Measurements from ENCODE around the gene PIGS.
"Not testable (repeated sequence)": the region's sequence is repeated elsewhere in the genome, so short reads cannot be mapped to it uniquely, and the experiment has no call there.

The PIGS gene

GRCh38 chr17:28571361-28572122, at the start of gene PIGS:
PIGS (minus strand) TSS chr17:28571524; CDS start chr17:28571496, 28 bp downstream.
- DNase-seq, result peak; percentile 99

DNA sequence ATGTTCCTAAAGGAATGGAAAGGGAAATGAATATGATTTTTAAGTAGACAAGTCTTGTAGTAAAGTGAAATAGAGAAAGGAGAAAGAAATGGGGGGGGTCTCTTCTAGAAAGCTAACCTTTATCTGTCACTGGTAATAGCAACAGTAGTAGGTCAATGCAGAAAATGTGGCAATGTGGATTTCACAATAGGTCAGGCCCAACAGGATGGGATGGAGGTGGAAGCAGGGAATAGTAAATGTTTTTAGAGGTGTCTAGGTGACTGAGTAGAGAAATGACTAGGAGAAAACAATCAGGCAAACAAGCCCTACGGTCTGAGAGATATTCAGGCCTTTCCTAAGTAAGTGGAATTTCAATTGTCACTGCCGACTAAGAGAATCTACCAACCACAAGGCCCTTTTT, 48.7 kb upstream of the PIGS start:
- DNase-seq, result no peak

- DNase-seq, result no peak
Measured at GRCh38 chr17:28618464-28618863, 47.1 kb upstream of the PIGS start.

DNA sequence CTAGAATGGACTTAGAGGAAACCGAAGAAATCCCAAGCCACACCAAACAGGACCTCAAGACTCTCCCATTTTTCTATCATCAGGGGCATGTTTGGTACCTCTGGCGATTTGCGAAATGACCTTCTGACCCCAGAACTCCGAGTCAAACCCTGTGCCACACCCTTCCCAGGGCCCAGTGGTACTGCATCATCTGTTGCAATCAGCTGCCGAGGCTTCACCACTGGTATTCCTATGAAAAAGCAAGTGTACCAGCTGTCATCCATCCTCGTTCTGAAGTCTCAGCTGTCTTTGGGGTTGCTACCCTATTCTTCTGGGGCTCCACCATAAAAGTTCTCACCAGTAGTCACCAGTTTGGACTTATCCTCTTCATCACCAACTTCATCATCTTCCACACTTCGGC, 45.0 kb upstream of the PIGS start:
- no peak for DNase-seq

GRCh38 chr17:28615260-28615940, 44.1 kb upstream of the PIGS start:
- no peak for DNase-seq

- no peak for DNase-seq
Measured at GRCh38 chr17:28613931-28614381, 42.6 kb upstream of the PIGS start, which contains the start of gene RSKR. RSKR (minus strand) TSS chr17:28614185; CDS start chr17:28614161, 24 bp downstream.

DNA sequence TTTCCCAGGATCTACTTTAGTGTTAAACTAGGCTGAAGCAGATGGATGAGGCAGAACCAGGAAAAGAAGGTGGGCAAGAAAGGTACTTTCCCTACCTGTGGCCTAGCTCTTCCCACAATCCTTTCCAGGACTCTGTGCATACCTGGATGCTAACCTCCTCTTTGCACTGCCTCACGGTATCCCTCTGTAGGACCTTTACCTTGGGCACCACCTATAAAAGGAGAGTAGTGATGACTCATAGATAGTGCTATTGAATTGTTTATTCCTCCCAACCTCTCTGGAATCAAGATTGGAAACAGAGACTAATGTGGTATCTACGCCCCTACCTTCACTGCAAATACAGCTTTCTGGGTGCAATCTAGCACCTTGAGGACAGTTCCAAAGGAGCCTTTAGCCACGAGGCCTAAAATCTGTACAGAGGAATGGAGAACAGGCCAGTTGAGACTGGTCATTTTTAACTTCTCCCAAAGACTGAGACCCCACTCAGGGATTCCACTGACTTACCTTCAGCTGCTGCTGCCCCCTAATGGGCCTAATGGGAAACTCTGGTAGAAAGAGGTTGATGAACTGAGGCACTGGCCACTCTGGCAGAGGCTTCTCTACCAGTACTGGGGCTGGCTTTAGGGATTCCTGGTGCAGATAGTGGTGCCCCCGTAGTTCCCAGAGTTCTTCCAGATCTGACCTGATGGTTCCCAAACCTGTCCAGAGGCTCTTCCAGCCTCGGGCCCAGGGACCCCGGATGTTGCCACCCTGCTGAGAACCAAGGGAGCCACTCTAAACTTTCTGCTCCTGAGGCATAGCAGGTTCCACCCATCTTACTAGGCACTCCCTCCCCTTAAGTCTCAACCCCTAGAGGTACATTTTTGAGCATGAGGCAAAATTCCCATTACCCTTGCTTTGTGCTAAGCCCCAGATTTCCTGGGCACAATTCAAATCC, 41.9 kb upstream of the PIGS start:
- peak; percentile 76 for DNase-seq

DNA sequence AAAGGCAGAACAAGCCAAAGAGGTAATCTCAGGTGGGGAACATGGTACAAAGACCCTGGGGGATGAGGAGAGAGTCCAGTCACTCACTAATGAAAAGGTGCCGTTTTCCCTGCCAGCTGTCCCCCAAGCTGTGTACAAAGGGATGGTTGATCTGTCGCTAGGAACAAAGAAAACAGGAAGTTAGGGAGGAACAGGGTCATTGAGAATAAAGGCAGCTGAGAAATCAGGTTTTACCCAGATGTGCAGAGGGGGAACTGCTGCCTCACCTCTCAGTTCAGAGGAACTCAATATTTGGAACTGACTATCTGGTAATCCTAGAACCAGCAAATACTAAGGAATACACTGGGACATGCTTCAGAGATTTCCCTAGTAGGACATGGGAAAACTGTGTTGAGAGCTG, 41.2 kb upstream of the PIGS start:
- DNase-seq, result no peak

DNA sequence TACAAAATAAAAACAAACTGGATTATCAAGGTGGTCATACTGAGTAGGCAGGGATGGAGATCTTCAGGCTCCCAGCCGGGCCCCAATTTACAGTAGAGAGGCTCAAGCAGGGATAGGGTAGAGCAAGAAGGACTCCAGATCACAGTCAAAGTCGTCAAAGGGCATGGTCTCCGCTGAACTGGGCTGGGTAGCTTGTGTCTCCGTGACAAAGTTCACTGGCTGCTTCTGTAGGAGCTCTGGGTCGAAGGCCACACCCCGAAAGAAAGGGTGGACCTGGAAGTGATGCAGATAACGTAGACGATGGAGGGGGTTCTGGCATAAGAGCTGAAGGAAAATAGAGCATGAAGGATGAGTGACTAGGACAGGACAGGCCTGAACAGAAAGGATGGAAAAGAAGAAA, 39.1 kb upstream of the PIGS start:
- DNase-seq, result no peak

- DNase-seq, result not testable (repeated sequence)
Measured at GRCh38 chr17:28604031-28604430, 32.7 kb upstream of the PIGS start.

GRCh38 chr17:28599311-28600184, 28.2 kb upstream of the PIGS start:
- peak; percentile 90 for DNase-seq

GRCh38 chr17:28598799-28599310, 27.5 kb upstream of the PIGS start, which contains the start of gene SPAG5:
SPAG5 (minus strand) TSS chr17:28599025; CDS start chr17:28598946, 79 bp downstream.
- peak; percentile 99 for DNase-seq

- DNase-seq, result peak; percentile 95
Measured at GRCh38 chr17:28598389-28598788, 27.1 kb upstream of the PIGS start.

DNA sequence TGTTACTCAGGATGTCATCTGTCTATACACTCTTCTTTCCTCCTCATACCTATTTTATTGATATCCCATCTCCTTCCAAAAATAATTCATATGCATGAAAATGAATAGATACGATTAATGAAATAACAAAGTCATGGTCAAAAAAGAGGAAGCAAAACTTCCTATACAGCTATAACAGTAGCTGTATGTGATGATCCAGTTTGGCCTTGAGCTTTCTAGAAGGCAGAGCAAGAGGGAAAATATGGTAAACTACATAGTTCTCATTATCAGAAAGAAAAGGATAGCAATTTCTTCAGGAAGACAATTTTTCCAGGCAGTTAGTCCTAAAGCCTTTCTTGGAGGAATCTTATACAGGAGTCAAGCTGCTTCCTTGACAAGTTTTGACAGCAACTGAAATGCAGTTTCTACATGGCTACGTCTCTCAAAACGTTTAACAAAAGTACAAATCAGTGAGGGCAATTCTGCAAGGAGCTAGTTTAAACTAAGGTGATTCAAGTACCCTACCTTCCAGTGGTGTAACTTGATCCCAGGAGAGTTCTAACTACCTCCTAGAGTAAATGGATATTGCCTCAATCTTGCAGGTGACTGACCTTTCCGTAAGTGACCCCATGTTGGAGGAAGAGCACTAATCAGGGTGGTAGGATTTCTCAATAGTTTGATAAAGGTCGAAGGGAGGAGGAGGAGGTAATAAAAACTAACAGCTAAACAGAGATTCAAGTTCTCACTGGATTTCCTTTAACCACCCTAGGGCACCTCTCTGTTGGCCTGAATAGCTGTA, 26.5 kb upstream of the PIGS start:
- no peak for DNase-seq

- DNase-seq, result no peak
Measured at GRCh38 chr17:28592260-28592659, 20.9 kb upstream of the PIGS start.

DNA sequence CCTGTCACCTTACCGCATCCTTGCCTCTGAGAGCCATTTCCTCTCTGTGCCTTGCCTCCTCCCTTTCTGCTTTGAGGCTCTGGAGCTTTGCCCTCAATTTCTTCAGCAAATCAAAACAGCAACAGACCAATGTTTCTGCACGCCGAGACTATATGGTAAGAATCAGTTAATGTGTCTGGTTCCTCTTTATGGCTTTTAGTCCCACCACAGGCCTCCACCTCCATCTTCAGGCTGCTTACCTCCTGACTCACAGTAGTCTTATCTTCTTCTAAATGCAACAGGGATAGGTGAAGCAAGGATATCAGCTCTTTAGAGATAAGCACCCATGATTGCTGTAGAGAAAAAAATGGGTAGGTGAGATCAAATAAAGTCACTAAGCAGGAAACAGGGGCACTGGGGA, 14.5 kb upstream of the PIGS start:
- DNase-seq, result no peak

- DNase-seq, result no peak
Measured at GRCh38 chr17:28584434-28584833, 13.1 kb upstream of the PIGS start.

DNA sequence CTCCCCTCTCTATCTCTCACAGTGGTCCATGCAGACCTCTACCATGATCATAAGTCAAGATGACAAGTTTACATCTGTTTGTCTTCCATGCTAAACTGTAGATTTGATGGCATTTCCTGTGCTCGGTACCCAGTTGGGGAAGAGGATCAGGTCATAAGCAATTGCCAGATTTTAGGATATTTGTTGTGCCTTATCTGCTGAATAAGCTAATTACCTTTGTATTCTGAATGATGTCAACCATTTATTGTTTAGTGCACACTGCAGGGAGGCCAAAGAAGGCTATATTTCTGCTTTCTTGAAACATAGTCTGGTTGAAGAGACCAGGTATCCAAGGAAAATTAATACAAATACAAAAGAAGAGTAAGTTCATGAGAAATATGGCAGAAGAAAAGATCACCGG, 11.2 kb upstream of the PIGS start:
- no peak for DNase-seq

- DNase-seq, result no peak
Measured at GRCh38 chr17:28580959-28581358, 9.6 kb upstream of the PIGS start.

DNA sequence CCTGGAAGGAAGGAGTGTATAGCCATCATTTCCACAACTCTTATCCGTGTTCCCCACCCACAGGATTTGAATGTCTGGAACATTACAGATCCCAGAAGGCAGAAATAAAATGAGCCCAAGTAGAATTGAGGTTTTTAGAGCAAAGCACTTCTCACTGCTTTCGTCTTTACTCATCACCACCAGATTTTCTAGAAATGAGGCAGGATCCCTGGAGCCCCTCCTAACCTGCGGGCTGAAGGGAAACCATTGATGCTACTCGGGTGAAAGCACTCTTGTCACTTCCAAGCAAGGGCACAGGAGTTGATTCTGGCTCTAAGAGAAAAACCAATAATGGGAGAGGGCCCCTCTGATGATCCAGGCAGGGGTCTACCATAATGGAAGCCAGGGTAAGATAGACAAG, 8.2 kb upstream of the PIGS start:
- DNase-seq, result no peak
